ENCODE measurements around the gene FEZ2.

DNA sequence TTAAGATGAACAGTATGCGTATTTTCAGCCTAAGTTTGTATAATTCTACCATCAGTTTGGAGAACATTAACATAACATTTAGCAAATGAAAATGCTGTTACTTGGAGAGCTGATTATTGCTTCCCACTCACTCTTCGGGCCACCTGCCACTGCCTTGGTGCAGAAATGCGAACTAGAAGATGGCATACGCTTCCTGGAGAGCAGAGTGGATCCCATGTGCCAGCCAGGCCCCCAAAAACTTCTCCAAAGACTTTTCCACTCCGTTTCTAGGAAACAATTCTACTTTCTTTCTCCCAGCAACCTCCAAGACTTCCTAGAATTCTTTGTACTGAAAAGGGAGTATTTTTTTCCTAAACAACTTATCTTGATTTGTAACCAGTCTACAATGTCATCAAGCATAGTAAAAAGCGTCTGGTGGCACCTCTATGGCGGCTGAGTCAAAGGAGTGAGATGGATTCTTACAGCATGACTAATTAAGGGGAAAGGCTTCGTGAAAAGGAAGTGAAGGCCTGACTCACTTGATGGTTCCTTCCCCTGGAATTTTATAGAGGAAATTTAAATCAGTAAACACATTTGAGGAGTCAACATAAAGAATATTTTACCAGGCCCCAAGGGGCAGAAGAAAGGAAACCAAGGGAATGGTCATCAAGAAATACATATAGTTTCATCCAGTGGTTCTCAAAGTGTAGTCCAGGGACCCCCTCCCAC, 36.6 kb downstream of the FEZ2 start:
- TF ChIP-seq, protein P1, sequence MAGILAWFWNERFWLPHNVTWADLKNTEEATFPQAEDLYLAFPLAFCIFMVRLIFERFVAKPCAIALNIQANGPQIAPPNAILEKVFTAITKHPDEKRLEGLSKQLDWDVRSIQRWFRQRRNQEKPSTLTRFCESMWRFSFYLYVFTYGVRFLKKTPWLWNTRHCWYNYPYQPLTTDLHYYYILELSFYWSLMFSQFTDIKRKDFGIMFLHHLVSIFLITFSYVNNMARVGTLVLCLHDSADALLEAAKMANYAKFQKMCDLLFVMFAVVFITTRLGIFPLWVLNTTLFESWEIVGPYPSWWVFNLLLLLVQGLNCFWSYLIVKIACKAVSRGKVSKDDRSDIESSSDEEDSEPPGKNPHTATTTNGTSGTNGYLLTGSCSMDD (CRISPR knock-in tag; IDR thresholded peaks at IDR 0.05) = no peak
- TF ChIP-seq, protein P2, sequence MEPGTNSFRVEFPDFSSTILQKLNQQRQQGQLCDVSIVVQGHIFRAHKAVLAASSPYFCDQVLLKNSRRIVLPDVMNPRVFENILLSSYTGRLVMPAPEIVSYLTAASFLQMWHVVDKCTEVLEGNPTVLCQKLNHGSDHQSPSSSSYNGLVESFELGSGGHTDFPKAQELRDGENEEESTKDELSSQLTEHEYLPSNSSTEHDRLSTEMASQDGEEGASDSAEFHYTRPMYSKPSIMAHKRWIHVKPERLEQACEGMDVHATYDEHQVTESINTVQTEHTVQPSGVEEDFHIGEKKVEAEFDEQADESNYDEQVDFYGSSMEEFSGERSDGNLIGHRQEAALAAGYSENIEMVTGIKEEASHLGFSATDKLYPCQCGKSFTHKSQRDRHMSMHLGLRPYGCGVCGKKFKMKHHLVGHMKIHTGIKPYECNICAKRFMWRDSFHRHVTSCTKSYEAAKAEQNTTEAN (CRISPR knock-in tag; conservative IDR thresholded peaks at IDR 0.05) = no peak
- TF ChIP-seq ZFP36 (IDR thresholded peaks at IDR 0.05; ENCODE audit: borderline replicate concordance, low read depth, low read length, partially characterized antibody) (no peak), POLR2A (IDR thresholded peaks at IDR 0.05; ENCODE audit: insufficient read depth in 1 of 2, low read depth in 2 of 2, low read length in 2 of 2) (no peak), KLF16 (CRISPR knock-in tag; IDR thresholded peaks at IDR 0.05) (no peak), MZF1 (CRISPR knock-in tag; IDR thresholded peaks at IDR 0.05; ENCODE audit: borderline replicate concordance) (no peak), HCFC1 (IDR thresholded peaks at IDR 0.05; ENCODE audit: low read depth, low read length) (no peak), EZH2 (conservative IDR thresholded peaks at IDR 0.05; ENCODE audit: low read depth, low read length) (no peak), ZNF597 (CRISPR knock-in tag; IDR thresholded peaks at IDR 0.05) (no peak), USF2 (IDR thresholded peaks at IDR 0.05; ENCODE audit: low read depth, low read length) (no peak), USF2 (CRISPR knock-in tag; IDR thresholded peaks at IDR 0.05; ENCODE audit: borderline replicate concordance) (no peak), CHD2 (IDR thresholded peaks at IDR 0.05; ENCODE audit: low read depth, low read length) (no peak), CBX2 (IDR thresholded peaks at IDR 0.05; ENCODE audit: low read depth, low read length) (no peak), CBX2 (CRISPR knock-in tag; IDR thresholded peaks at IDR 0.05; ENCODE audit: low read depth) (no peak), ZNF747 (CRISPR knock-in tag; IDR thresholded peaks at IDR 0.05; ENCODE audit: borderline replicate concordance) (no peak)
- TF ChIP-seq, protein P3, sequence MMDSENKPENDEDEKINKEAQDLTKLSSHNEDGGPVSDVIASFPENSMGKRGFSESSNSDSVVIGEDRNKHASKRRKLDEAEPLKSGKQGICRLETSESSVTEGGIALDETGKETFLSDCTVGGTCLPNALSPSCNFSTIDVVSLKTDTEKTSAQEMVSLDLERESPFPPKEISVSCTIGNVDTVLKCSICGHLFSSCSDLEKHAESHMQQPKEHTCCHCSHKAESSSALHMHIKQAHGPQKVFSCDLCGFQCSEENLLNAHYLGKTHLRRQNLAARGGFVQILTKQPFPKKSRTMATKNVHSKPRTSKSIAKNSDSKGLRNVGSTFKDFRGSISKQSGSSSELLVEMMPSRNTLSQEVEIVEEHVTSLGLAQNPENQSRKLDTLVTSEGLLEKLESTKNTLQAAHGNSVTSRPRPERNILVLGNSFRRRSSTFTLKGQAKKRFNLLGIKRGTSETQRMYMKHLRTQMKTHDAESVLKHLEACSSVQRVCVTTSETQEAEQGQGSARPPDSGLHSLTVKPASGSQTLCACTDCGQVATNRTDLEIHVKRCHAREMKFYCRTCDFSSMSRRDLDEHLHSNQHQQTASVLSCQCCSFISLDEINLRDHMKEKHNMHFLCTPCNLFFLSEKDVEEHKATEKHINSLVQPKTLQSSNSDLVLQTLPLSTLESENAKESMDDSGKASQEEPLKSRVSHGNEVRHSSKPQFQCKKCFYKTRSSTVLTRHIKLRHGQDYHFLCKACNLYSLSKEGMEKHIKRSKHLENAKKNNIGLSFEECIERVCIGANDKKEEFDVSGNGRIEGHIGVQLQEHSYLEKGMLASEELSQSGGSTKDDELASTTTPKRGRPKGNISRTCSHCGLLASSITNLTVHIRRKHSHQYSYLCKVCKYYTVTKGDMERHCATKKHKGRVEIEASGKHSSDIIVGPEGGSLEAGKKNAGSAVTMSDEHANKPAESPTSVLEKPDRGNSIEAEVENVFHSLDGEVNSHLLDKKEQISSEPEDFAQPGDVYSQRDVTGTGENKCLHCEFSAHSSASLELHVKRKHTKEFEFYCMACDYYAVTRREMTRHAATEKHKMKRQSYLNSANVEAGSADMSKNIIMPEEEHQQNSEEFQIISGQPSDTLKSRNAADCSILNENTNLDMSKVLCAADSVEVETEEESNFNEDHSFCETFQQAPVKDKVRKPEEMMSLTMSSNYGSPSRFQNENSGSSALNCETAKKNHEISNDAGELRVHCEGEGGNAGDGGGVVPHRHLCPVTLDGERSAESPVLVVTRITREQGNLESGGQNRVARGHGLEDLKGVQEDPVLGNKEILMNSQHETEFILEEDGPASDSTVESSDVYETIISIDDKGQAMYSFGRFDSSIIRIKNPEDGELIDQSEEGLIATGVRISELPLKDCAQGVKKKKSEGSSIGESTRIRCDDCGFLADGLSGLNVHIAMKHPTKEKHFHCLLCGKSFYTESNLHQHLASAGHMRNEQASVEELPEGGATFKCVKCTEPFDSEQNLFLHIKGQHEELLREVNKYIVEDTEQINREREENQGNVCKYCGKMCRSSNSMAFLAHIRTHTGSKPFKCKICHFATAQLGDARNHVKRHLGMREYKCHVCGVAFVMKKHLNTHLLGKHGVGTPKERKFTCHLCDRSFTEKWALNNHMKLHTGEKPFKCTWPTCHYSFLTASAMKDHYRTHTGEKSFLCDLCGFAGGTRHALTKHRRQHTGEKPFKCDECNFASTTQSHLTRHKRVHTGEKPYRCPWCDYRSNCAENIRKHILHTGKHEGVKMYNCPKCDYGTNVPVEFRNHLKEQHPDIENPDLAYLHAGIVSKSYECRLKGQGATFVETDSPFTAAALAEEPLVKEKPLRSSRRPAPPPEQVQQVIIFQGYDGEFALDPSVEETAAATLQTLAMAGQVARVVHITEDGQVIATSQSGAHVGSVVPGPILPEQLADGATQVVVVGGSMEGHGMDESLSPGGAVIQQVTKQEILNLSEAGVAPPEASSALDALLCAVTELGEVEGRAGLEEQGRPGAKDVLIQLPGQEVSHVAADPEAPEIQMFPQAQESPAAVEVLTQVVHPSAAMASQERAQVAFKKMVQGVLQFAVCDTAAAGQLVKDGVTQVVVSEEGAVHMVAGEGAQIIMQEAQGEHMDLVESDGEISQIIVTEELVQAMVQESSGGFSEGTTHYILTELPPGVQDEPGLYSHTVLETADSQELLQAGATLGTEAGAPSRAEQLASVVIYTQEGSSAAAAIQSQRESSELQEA (CRISPR knock-in tag; IDR thresholded peaks at IDR 0.05; ENCODE audit: not compliant biosample characterization) = no peak
